22Rv1 (cell line): ENCODE results near the gene CFAP251.

Source experiments
- ZFX ChIP-seq: fragments of 450-650 bp; IDR thresholded peaks from 2 replicates; pipeline ENCODE4 v1.6.1; 2017; ENCODE audit warnings: antibody characterized with exemption, borderline replicate concordance
- TF ChIP-seq, protein P1 (sequence below): fragments of 450-650 bp; IDR thresholded peaks from 2 replicates; pipeline ENCODE4 v1.5.1; 2017; ENCODE audit warnings: mild to moderate bottlenecking

DNA sequence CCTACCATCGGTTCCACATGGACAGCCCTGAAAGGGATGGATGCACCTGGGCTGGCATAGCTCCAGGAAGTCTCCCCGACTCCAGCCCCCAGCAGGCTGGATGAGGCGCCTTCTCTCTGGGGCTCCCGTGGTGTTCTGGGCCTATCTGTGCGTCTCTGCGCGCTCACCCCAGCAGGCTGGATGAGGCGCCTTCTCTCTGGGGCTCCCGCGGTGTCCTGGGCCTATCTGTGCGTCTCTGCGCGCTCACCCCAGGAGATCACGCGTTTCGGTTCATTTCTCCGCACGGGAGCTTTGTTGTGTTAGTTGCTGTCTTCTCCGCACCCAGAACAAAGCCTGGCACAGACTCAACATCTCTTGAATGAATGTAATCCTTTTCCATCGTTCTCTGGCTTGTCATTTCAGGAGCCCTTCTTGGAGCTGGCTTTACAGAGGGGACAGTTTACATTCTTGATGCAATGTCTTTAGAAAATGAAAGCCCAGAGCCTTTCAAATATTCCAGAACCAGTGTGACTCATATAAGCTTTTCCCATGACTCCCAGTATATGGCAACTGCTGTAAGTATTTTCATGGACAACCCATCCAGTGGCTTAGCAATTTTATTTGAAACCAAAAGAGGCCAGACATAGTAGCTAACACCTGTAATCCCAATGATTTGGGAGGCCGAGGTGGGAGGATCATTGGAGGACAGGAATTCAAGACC lies 40.3 kb downstream of the CFAP251 start:
- TF ChIP-seq, protein P1, sequence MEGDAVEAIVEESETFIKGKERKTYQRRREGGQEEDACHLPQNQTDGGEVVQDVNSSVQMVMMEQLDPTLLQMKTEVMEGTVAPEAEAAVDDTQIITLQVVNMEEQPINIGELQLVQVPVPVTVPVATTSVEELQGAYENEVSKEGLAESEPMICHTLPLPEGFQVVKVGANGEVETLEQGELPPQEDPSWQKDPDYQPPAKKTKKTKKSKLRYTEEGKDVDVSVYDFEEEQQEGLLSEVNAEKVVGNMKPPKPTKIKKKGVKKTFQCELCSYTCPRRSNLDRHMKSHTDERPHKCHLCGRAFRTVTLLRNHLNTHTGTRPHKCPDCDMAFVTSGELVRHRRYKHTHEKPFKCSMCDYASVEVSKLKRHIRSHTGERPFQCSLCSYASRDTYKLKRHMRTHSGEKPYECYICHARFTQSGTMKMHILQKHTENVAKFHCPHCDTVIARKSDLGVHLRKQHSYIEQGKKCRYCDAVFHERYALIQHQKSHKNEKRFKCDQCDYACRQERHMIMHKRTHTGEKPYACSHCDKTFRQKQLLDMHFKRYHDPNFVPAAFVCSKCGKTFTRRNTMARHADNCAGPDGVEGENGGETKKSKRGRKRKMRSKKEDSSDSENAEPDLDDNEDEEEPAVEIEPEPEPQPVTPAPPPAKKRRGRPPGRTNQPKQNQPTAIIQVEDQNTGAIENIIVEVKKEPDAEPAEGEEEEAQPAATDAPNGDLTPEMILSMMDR = no peak
- no peak for TF ChIP-seq ZFX
